Measurements from ENCODE around the gene ARHGEF11. TPM values are rescaled to one million over a fixed set of nuclear protein-coding genes. Genes with fewer than 3 reads are reported as not detected.

Gene ARHGEF11
- total and polyA plus RNA-seq, 9 of the 15 experiments (the other 6 are each of a cell fraction or from before 2014, with no cell fraction given) = 0.14 to 15.5 (median 9.0) TPM

DNA sequence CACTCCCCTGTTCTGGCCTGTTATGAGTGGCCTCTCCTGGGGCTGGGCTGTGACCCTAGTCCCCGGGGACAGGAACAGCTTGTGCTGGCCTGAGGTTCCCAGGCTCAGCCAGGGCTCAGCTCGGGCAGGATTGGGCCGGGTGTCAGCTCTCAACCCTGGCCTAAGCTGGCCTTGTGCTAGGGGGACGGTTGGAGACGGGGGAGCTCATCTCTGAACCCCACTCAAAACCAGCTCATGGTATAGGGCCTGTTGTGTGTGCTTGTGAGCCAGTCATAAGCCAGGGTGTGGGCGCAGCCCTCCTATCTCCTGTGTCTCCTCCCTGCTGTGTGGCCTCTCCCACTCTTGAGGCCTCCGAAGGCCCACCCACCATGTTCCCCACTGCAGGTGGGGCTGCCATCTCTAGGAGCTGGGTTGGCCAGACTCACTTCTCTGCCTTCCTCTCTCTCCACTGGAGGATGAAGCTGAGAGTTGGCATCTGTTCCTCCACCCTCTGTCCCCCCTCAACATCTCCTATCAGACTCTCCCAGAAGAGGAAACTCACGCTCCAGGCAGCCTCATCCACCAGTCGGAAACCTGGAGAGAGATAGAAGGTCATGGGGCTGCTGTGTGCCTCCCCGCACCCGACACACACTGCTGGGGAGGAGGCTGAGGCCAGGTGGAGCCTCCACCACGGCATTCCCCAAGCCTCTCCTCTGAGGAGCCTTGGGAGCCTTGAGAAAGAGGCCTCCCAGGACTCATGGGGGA lies 150.7 kb downstream of the ARHGEF11 start (continued):
- TF ChIP-seq PRDM10 (IDR thresholded peaks at IDR 0.05; ENCODE audit: partially characterized antibody) (peak; percentile 63), CBX8 (IDR thresholded peaks at IDR 0.05; ENCODE audit: borderline replicate concordance, extremely low read depth, low read depth, low read length, poor library complexity, severe bottlenecking) (no peak), HMGN3 (IDR thresholded peaks at IDR 0.05; ENCODE audit: borderline replicate concordance, extremely low read depth, insufficient read length, low read depth, low read length) (no peak), SRSF1 (IDR thresholded peaks at IDR 0.05; ENCODE audit: low read depth, low read length) (no peak), NFYB (IDR thresholded peaks at IDR 0.05; ENCODE audit: extremely low read depth, insufficient read length) (no peak), TRIM24 (IDR thresholded peaks at IDR 0.05) (peak in 1 of 2 experiments; percentile 33; a peak in 2 of 4 replicates), MITF (IDR thresholded peaks at IDR 0.05) (peak; percentile 66; the same call in 1 of the 2 replicates), ZNF134 (CRISPR knock-in tag; conservative IDR thresholded peaks at IDR 0.05) (no peak), ZBTB33 (CRISPR knock-in tag; IDR thresholded peaks at IDR 0.05) (no peak), TAF7 (tag; IDR thresholded peaks at IDR 0.05) (no peak), HMG20B (CRISPR knock-in tag; IDR thresholded peaks at IDR 0.05) (no peak), CBFA2T2 (conservative IDR thresholded peaks at IDR 0.05) (peak; percentile 88), SP2 (IDR thresholded peaks at IDR 0.05; ENCODE audit: extremely low read depth, low read depth, low read length, poor library complexity, severe bottlenecking) (no peak), NFXL1 (CRISPR knock-in tag; IDR thresholded peaks at IDR 0.05) (no peak), MTF1 (CRISPR knock-in tag; IDR thresholded peaks at IDR 0.05; ENCODE audit: borderline replicate concordance) (no peak)
- TF ChIP-seq, protein P1, sequence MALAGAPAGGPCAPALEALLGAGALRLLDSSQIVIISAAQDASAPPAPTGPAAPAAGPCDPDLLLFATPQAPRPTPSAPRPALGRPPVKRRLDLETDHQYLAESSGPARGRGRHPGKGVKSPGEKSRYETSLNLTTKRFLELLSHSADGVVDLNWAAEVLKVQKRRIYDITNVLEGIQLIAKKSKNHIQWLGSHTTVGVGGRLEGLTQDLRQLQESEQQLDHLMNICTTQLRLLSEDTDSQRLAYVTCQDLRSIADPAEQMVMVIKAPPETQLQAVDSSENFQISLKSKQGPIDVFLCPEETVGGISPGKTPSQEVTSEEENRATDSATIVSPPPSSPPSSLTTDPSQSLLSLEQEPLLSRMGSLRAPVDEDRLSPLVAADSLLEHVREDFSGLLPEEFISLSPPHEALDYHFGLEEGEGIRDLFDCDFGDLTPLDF (CRISPR knock-in tag; IDR thresholded peaks at IDR 0.05) = no peak
- TF ChIP-seq, protein P2, sequence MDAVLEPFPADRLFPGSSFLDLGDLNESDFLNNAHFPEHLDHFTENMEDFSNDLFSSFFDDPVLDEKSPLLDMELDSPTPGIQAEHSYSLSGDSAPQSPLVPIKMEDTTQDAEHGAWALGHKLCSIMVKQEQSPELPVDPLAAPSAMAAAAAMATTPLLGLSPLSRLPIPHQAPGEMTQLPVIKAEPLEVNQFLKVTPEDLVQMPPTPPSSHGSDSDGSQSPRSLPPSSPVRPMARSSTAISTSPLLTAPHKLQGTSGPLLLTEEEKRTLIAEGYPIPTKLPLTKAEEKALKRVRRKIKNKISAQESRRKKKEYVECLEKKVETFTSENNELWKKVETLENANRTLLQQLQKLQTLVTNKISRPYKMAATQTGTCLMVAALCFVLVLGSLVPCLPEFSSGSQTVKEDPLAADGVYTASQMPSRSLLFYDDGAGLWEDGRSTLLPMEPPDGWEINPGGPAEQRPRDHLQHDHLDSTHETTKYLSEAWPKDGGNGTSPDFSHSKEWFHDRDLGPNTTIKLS (IDR thresholded peaks at IDR 0.05; ENCODE audit: borderline replicate concordance, low read depth) = no peak

All from K562 (cell line).